Tibial artery (tissue), 4 donors: ENCODE results near the gene RAB11FIP3.
"Not testable (repeated sequence)": the region's sequence is repeated elsewhere in the genome, so short reads cannot be mapped to it uniquely, and the experiment has no call there.

Experiments used
- DNase-seq, 2 donors: peaks; one replicate each; pipeline ENCODE4 v3.0.0-alpha.2; 2019
- H3K27ac ChIP-seq, 2 donors: fragments of 200-600 bp; sonication (generic) in 1 of 2; 1 replicate in 1 of 2; 2 replicates in 1 of 2; pipeline ENCODE4 v1.5.1; 2018 to 2019; ENCODE audit warnings: mild to moderate bottlenecking in 1 of 2
- H3K27me3 ChIP-seq, 2 donors: fragments of 200-600 bp; sonication (generic) in 1 of 2; one replicate each; pipeline versions ENCODE4 v1.5.1 to v1.6.0; 2016 to 2019
- H3K36me3 ChIP-seq, 3 donors: fragments of 200-600 bp; sonication (generic) in 2 of 3; one replicate each; pipeline ENCODE4 v1.5.1; 2016 to 2019; ENCODE audit warnings: mild to moderate bottlenecking in 2 of 3
- H3K4me1 ChIP-seq, 4 donors: fragments of 200-600 bp; sonication (generic) in 2 of 4; 1 replicate in 3 of 4; 2 replicates in 1 of 4; pipeline ENCODE4 v1.5.1; 2016 to 2019
- H3K4me3 ChIP-seq, 2 donors: fragments of 200-600 bp; sonication (generic) in 1 of 2; 1 replicate in 1 of 2; 2 replicates in 1 of 2; pipeline ENCODE4 v1.5.1; 2018 to 2019; ENCODE audit warnings: mild to moderate bottlenecking in 2 of 2
- H3K9me3 ChIP-seq, 3 donors: fragments of 200-600 bp; sonication (generic) in 1 of 3; one replicate each; pipeline ENCODE4 v1.5.1; 2016 to 2019
- CTCF ChIP-seq, 2 experiments: fragments of 200-600 bp in 1 of 2; fragments of 450-650 bp in 1 of 2; IDR thresholded peaks; one replicate each; pipeline ENCODE4 v1.5.1; 2017 to 2019; ENCODE audit warnings: antibody characterized with exemption in 2 of 2, mild to moderate bottlenecking in 1 of 2, moderate library complexity in 1 of 2
- intact Hi-C: fragments of 100-400 bp; cut with DNase I; formaldehyde crosslinking; loops from one replicate; pipeline ENCODE4 v1.15.0; 2023; ENCODE audit warnings: low total_unique reads

The RAB11FIP3 gene

GRCh38 chr16:473046-474043 is 47.9 kb downstream of the RAB11FIP3 start:
- DNase-seq: no peak
- no peaks in the 10 kb centered on the region for H3K27me3 ChIP-seq
- H3K27ac ChIP-seq: no peak overlapping the region
- H3K9me3 ChIP-seq: no peaks in the 10 kb centered on the region
- intact Hi-C loops: no loop called here
- TF ChIP-seq CTCF (IDR thresholded peaks at IDR 0.05): no peak
- H3K4me3 ChIP-seq: no peak overlapping the region
- H3K4me1 ChIP-seq: peaks cover 0 to 3% (median 0%) of the 10 kb centered on the region in 4 donors
- H3K36me3 ChIP-seq: peaks cover 0 to 26% (median 11%) of the 10 kb centered on the region in 3 donors

DNA sequence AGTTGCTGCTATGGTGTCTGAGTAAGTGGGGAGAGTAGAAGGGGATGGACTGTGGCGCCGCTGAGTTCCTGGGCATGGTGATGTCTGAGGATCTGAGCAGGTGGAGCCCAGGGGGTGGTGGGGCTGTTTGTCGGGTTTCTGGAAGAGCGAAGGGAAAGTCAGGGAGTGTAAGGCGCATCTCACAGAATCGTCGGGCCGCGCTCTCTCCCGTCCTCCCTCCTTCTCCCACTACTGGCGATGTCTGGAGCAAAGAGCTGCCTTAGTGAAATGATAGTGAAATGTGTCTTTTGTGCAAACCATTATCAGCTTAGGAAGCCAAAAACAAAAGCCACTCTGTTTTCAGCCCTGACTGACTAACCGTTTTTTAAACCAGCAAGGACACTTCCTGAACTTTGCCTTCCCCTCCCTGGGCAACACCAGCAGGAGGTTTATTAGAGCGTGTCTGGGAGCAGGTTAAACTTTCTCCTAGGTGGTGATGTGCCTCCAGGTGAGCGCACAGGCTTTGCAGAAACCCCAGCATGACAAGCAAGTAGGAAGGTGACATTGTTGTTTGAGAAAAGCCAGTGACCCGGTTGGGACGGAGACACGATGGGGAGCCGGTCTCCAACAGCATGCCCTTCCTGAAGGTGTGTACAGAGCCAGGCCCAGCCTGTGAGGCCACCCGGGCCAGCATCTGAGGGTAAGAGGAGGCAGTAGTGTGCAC is 49.1 kb downstream of the RAB11FIP3 start:
- H3K27ac ChIP-seq: no peak overlapping the region
- no peak for TF ChIP-seq CTCF (IDR thresholded peaks at IDR 0.05)
- DNase-seq: no peak

DNA sequence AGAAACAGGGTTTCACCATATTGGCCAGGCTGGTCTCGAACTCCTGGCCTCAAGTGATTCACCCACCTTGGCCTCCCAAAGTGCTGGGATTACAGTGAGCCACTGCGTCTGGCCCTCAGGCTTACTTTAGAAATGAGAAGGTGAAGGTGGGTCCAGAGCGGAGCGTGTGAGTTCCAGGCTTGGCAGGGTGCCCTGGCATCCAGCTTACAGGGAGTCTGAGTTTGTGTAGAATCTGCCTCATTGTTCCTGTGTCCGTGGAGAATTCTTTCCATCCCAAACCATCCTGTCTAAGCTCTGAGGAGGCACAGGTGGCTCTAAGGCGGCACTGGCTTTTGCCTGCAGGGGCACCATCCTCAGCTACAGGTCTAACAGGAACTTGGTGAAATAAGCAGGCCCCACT is 50.6 kb downstream of the RAB11FIP3 start:
- intact Hi-C loops: no loop called here
- TF ChIP-seq CTCF (IDR thresholded peaks at IDR 0.05): no peak
- no peak overlapping the region for H3K27ac ChIP-seq
- DNase-seq: no peak
- no peaks in the 10 kb centered on the region for H3K9me3 ChIP-seq
- H3K4me1 ChIP-seq: peaks cover 0 to 3% (median 0%) of the 10 kb centered on the region in 4 donors
- no peak overlapping the region for H3K4me3 ChIP-seq
- H3K36me3 ChIP-seq: peaks cover 0 to 34% (median 8%) of the 10 kb centered on the region in 3 donors
- H3K27me3 ChIP-seq: no peaks in the 10 kb centered on the region

More for the DNA sequence above, 49.1 kb downstream of the RAB11FIP3 start:
- Histone ChIP-seq H3K9me3 (no peaks in the 10 kb centered on the region), H3K27me3 (no peaks in the 10 kb centered on the region), H3K4me1 (peaks cover 0 to 3% (median 0%) of the 10 kb centered on the region in 4 donors), H3K4me3 (no peak overlapping the region), H3K36me3 (peaks cover 0 to 26% (median 11%) of the 10 kb centered on the region in 3 donors)
- intact Hi-C loops: no loop called here

DNA sequence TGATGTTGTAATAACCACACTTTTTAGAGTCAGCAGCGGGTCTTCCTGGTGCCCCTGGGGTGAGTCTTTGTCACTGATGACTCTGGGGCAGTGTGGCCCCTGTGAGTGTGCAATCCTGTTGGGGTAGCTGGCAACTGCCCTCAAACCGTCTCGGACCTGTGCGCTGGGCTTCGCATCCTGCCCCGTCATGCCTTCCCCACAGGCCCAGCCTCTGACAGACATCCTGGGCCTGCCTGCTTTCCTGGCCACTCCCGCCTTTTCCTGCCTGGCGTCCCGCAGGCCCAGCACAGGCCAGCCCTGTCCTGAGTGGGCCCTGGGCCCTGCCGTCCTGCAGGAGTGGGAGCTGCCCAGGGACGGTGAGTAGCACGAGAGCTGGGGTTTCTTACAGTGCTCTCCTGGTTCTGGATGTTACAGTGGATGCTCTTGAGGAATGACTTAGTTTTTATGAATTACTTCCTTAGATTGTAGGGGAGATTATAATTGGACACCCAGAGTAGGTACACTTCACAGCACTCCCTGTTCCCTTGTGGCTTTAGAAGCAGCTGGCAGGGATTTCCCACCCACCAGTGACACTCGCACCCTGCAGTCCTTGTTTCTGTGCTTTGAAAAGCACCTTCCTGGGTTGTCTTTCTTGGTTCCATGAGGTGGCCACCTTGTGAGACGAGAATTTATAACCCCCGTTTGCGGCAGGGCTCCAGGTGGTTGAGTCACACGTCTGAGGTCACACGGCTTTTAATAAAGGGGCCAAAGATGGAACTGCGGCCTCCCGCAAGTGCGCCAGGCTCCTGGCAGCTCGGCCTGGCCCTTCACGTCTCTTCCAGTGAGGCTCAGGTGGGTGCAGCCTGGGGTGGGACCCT is 52.1 kb downstream of the RAB11FIP3 start:
- no peak overlapping the region for H3K27ac ChIP-seq
- intact Hi-C loops: no loop called here
- H3K9me3 ChIP-seq: no peaks in the 10 kb centered on the region
- H3K27me3 ChIP-seq: no peaks in the 10 kb centered on the region
- DNase-seq: no peak
- no peaks in the 10 kb centered on the region for H3K4me1 ChIP-seq
- H3K4me3 ChIP-seq: no peak overlapping the region
- peaks cover 4 to 32% (median 8%) of the 10 kb centered on the region in 3 donors for H3K36me3 ChIP-seq
- no peak for TF ChIP-seq CTCF (IDR thresholded peaks at IDR 0.05)

DNA sequence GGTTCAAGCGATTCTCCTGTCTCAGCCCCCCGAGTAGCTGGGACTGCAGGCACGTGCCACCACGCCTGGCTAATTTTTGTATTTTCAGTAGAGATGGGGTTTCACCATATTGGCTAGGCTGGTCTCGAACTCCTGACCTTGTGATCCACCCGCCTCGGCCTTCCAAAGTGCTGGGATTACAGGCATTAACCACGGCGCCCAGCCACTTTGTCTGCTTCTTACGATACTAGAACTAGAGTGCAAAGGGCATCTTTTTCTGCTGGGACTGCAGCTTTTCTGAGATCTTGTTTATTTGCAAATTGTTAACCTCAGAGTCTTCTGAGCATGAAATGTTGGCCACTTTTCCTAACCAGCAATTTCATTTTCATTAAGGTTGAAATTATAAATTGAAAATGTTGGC is 52.8 kb downstream of the RAB11FIP3 start:
- H3K27ac ChIP-seq, H3K4me3 ChIP-seq, H3K4me1 ChIP-seq, H3K27me3 ChIP-seq, intact Hi-C loops, H3K9me3 ChIP-seq, DNase-seq: not testable (repeated sequence)
- H3K36me3 ChIP-seq: peaks cover 9 to 40% (median 9%) of the 10 kb centered on the region in 3 donors
